ENCODE results near the gene SLCO1C1. TPM values are rescaled to one million over a fixed set of nuclear protein-coding genes. Genes with fewer than 3 reads are reported as not detected.

SLCO1C1 gene
- total and polyA plus RNA-seq, 2 donors (not counting 1 experiment from before 2014, with no cell fraction given) = not detected

GRCh38 chr12:20718294-20718693 is 23.2 kb downstream of the SLCO1C1 start:
- Histone ChIP-seq H3K36me3 (replicated peaks in 1 of 2; ENCODE audit: control extremely low read depth in 1 of 2, control insufficient read depth in 1 of 2, extremely low read depth in 1 of 2, insufficient read depth in 2 of 2, low read length in 1 of 2) (no peaks in the 10 kb centered on the region), H2AFZ (ENCODE audit: insufficient read depth, low read depth, low read length, poor library complexity, severe bottlenecking) (no peak overlapping the region), H3K4me2 (replicated peaks; ENCODE audit: low read depth, low read length, poor library complexity, severe bottlenecking) (no peak overlapping the region), H3K4me1 (ENCODE audit: control insufficient read depth in 2 of 2, insufficient read depth in 2 of 2, low read length in 2 of 2) (no peaks in the 10 kb centered on the region), H3K27me3 (replicated peaks in 1 of 4; ENCODE audit: control extremely low read depth in 1 of 4, control insufficient read depth in 3 of 4, insufficient read depth in 4 of 4, low read length in 3 of 4) (no peaks in the 10 kb centered on the region), H3K27ac (ENCODE audit: low read length in 2 of 2) (no peak overlapping the region), H3K9me3 (ENCODE audit: control extremely low read depth in 1 of 3, control insufficient read depth in 2 of 3, insufficient read depth in 1 of 3, low read length in 2 of 3) (no peaks in the 10 kb centered on the region), H4K20me1 (ENCODE audit: control insufficient read depth, insufficient read depth, low read length, poor library complexity, severe bottlenecking) (no peaks in the 10 kb centered on the region), H3K9ac (ENCODE audit: low read length) (no peak overlapping the region), H3K4me3 (ENCODE audit: control extremely low read depth in 1 of 5, extremely low read depth in 1 of 5, insufficient read depth in 1 of 5, low read depth in 2 of 5, low read length in 4 of 5) (no peak overlapping the region), H3K79me2 (ENCODE audit: control insufficient read depth, insufficient read depth, low read length) (no peaks in the 10 kb centered on the region)
- H3K4me1 Mint-ChIP-seq = no peaks in the 10 kb centered on the region
- no peak overlapping the region for H3K4me3 Mint-ChIP-seq
- CTCF ChIA-PET = no interaction called here
- ATAC-seq (ENCODE audit: low read depth) (no peak), DNase-seq (no peak)
- no peak overlapping the region for H3K27ac Mint-ChIP-seq
- no peaks in the 10 kb centered on the region for H3K27me3 Mint-ChIP-seq
- no peaks in the 10 kb centered on the region for H3K9me3 Mint-ChIP-seq (ENCODE audit: insufficient read depth)
- TF ChIP-seq EZH2 (IDR thresholded peaks at IDR 0.05; ENCODE audit: borderline replicate concordance, insufficient read depth, low read depth, low read length, poor library complexity, severe bottlenecking) (no peak), CTCF (IDR thresholded peaks at IDR 0.05) (no peak)
- intact Hi-C loops (cut with micrococcal nuclease) = no loop called here
- POLR2A ChIA-PET = no interaction called here
- WGBS (ENCODE audit: insufficient coverage) = no CpG with 5 or more reads among the region's 4 CpGs

- Histone ChIP-seq H3K9me3 (ENCODE audit: control extremely low read depth in 1 of 3, control insufficient read depth in 2 of 3, insufficient read depth in 1 of 3, low read length in 2 of 3) (no peaks in the 10 kb centered on the region), H3K4me3 (ENCODE audit: control extremely low read depth in 1 of 5, extremely low read depth in 1 of 5, insufficient read depth in 1 of 5, low read depth in 2 of 5, low read length in 4 of 5) (no peak overlapping the region), H3K36me3 (replicated peaks in 1 of 2; ENCODE audit: control extremely low read depth in 1 of 2, control insufficient read depth in 1 of 2, extremely low read depth in 1 of 2, insufficient read depth in 2 of 2, low read length in 1 of 2) (no peaks in the 10 kb centered on the region), H3K27me3 (replicated peaks in 1 of 4; ENCODE audit: control extremely low read depth in 1 of 4, control insufficient read depth in 3 of 4, insufficient read depth in 4 of 4, low read length in 3 of 4) (no peaks in the 10 kb centered on the region), H3K4me2 (replicated peaks; ENCODE audit: low read depth, low read length, poor library complexity, severe bottlenecking) (no peak overlapping the region), H2AFZ (ENCODE audit: insufficient read depth, low read depth, low read length, poor library complexity, severe bottlenecking) (no peak overlapping the region), H3K9ac (ENCODE audit: low read length) (no peak overlapping the region), H3K4me1 (ENCODE audit: control insufficient read depth in 2 of 2, insufficient read depth in 2 of 2, low read length in 2 of 2) (no peaks in the 10 kb centered on the region), H4K20me1 (ENCODE audit: control insufficient read depth, insufficient read depth, low read length, poor library complexity, severe bottlenecking) (no peaks in the 10 kb centered on the region), H3K79me2 (ENCODE audit: control insufficient read depth, insufficient read depth, low read length) (no peaks in the 10 kb centered on the region), H3K27ac (ENCODE audit: low read length in 2 of 2) (no peak overlapping the region)
- WGBS (ENCODE audit: insufficient coverage) = no CpG with 5 or more reads among the region's 1 CpG
- DNase-seq = no peak
- CTCF ChIA-PET = no interaction called here
- no peak for ATAC-seq (ENCODE audit: low read depth)
- no peak overlapping the region for H3K27ac Mint-ChIP-seq
- intact Hi-C loops (cut with micrococcal nuclease) = no loop called here
- no peak overlapping the region for H3K4me3 Mint-ChIP-seq
- no peak for TF ChIP-seq EZH2 (IDR thresholded peaks at IDR 0.05; ENCODE audit: borderline replicate concordance, insufficient read depth, low read depth, low read length, poor library complexity, severe bottlenecking)
- TF ChIP-seq CTCF (IDR thresholded peaks at IDR 0.05) = no peak
- H3K27me3 Mint-ChIP-seq = no peaks in the 10 kb centered on the region
- POLR2A ChIA-PET = no interaction called here
- no peaks in the 10 kb centered on the region for H3K4me1 Mint-ChIP-seq
- no peaks in the 10 kb centered on the region for H3K9me3 Mint-ChIP-seq (ENCODE audit: insufficient read depth)
These were observed 27.0 kb downstream of the SLCO1C1 start for GRCh38 chr12:20722142-20722541.

Data from B cell (primary cell).